Measurements from ENCODE around the gene CASK. TPM values are rescaled to one million over a fixed set of nuclear protein-coding genes. Genes with fewer than 3 reads are reported as not detected.

CASK gene
- total RNA-seq, 2 donors from 2014 or later = 90.8 to 107 TPM

DNA sequence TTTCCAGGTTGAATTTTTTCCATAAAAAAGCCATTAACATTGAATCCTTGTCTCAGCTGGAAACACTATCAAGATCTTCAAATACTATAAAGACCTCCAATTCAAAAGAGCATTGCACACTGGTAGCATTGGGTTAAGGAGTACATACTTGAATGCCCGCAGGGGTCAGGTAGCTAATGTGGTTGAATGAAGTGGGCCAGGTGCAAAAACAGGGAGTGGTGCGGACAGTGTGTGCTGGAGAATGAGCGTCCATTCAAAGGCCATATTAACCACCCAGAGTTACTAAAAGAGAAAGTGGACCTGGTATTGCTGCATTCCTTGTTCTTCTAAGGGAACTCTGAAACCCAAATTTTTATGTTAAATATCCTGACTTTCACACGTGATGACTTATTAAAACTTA lies 384.6 kb downstream of the CASK start:
- no peak for DNase-seq
- Histone ChIP-seq H3K27ac (no peak overlapping the region), H3K4me3 (no peak overlapping the region), H3K9me3 (no peaks in the 10 kb centered on the region), H3K9ac (ENCODE audit: low read depth in 2 of 2, low read length in 2 of 2) (no peak overlapping the region), H3K36me3 (no peaks in the 10 kb centered on the region), H3K27me3 (no peaks in the 10 kb centered on the region), H3K4me1 (no peaks in the 10 kb centered on the region)
- TF ChIP-seq, protein P1, sequence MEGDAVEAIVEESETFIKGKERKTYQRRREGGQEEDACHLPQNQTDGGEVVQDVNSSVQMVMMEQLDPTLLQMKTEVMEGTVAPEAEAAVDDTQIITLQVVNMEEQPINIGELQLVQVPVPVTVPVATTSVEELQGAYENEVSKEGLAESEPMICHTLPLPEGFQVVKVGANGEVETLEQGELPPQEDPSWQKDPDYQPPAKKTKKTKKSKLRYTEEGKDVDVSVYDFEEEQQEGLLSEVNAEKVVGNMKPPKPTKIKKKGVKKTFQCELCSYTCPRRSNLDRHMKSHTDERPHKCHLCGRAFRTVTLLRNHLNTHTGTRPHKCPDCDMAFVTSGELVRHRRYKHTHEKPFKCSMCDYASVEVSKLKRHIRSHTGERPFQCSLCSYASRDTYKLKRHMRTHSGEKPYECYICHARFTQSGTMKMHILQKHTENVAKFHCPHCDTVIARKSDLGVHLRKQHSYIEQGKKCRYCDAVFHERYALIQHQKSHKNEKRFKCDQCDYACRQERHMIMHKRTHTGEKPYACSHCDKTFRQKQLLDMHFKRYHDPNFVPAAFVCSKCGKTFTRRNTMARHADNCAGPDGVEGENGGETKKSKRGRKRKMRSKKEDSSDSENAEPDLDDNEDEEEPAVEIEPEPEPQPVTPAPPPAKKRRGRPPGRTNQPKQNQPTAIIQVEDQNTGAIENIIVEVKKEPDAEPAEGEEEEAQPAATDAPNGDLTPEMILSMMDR (IDR thresholded peaks at IDR 0.05) = no peak
- intact Hi-C loops (cut with DNase I) = no loop called here

DNA sequence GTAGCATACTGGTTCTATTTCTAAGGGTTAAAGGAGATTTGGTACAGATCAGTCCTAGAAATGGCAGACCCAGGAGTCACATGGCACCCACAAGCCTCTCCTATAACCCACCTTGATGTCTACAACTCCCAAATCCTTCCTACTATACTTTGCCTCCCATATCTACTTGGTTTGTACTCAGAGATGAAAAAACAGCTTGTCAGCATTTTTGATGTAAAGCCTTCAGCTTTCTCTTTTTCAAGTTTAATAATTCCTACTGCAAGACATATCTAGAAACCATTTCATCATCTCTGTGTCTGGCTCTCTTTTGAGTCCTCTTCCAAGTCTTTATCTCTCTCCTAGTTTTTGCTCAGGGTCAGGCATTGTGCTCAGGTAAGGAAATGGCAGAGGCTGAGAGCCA lies 393.3 kb downstream of the CASK start:
- TF ChIP-seq, protein P1 (IDR thresholded peaks at IDR 0.05) = no peak
- intact Hi-C loops (cut with DNase I) = no loop called here
- Histone ChIP-seq H3K27ac (no peak overlapping the region), H3K9me3 (no peaks in the 10 kb centered on the region), H3K4me3 (no peak overlapping the region), H3K9ac (ENCODE audit: low read depth in 2 of 2, low read length in 2 of 2) (no peak overlapping the region), H3K36me3 (no peaks in the 10 kb centered on the region), H3K4me1 (no peaks in the 10 kb centered on the region), H3K27me3 (no peaks in the 10 kb centered on the region)
- no peak for DNase-seq

DNA sequence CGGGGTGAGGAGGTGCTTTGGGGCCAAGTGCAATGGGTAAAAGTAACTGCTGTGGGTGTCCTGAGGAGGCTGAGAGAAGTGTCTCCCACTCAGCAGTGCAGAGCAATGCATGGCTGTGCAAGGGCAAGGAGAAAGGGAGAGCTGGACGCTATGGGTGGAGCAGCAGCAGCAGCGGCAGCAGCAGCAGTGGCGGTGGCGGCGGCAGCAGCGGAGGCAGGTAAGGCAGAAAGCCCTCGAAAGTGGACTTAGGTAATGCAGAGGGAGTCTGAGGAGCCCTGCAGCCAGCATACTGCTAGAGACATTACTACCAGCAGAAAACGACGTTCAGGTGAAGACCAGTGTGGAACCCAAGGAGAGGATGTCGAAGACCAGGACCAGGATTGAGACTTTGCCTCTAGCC lies 394.1 kb downstream of the CASK start:
- intact Hi-C loops (cut with DNase I) = no loop called here
- TF ChIP-seq, protein P1 (IDR thresholded peaks at IDR 0.05) = no peak
- Histone ChIP-seq H3K9me3 (no peaks in the 10 kb centered on the region), H3K36me3 (no peaks in the 10 kb centered on the region), H3K4me3 (no peak overlapping the region), H3K27me3 (peaks cover 4% of the 10 kb centered on the region), H3K9ac (ENCODE audit: low read depth in 2 of 2, low read length in 2 of 2) (no peak overlapping the region), H3K4me1 (no peaks in the 10 kb centered on the region), H3K27ac (no peak overlapping the region)
- DNase-seq = no peak

DNA sequence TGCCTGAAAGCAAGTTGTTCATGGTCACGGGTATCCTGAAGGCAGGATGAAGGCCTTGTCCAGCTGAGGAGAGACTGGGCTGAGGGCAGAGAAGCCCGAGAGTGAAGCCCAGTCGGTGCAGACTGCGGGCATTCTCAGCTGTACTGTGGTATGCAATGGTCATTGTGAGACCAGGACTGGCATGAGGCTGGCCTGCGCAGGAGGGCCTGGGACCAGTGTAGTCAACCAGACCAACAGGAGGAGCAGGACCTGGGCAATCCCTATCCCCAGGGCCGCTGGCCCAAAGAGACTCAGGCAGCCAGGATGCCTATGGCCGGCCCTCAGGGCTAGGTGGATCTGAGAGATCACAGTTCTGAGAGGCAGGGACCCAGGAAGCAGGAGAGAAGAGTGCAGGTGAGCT lies 394.6 kb downstream of the CASK start:
- TF ChIP-seq, protein P1 (IDR thresholded peaks at IDR 0.05) = no peak
- H3K4me1 ChIP-seq = no peaks in the 10 kb centered on the region
- H3K9me3 ChIP-seq = no peaks in the 10 kb centered on the region
- intact Hi-C loops (cut with DNase I) = no loop called here
- no peak overlapping the region for H3K4me3 ChIP-seq
- no peak for DNase-seq
- H3K9ac ChIP-seq (ENCODE audit: low read depth in 2 of 2, low read length in 2 of 2) = no peak overlapping the region
- H3K36me3 ChIP-seq = no peaks in the 10 kb centered on the region
- H3K27me3 ChIP-seq = peaks cover 4% of the 10 kb centered on the region
- no peak overlapping the region for H3K27ac ChIP-seq

DNA sequence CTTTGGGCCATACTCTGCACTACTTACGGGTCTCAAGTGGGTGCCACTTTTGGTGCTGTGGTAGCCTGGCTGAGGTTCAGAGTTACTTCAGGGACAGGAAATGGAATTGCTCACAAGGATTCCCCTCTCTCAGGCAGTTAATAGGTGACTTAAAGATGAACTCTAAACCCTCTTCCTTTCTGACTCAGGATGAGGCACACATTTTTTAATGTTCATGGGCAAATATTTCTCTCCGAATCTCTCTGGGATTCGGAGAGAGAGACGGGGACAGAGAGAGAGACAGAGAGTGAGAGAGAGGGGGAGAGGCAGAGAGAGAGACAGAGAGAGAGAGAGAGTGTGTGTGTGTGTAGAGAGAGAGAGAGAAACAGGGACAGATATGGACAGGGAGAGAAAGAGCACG lies 396.4 kb downstream of the CASK start:
- intact Hi-C loops (cut with DNase I) = no loop called here

More for the DNA sequence above, 396.4 kb downstream of the CASK start:
- Histone ChIP-seq H3K9ac (ENCODE audit: low read depth in 2 of 2, low read length in 2 of 2) (no peak overlapping the region), H3K4me3 (no peak overlapping the region), H3K27me3 (peaks cover 4% of the 10 kb centered on the region), H3K36me3 (no peaks in the 10 kb centered on the region), H3K4me1 (no peaks in the 10 kb centered on the region), H3K9me3 (no peaks in the 10 kb centered on the region), H3K27ac (no peak overlapping the region)
- DNase-seq = no peak
- TF ChIP-seq, protein P1 (IDR thresholded peaks at IDR 0.05) = no peak
